Keratinocyte (primary cell): Measurements from ENCODE around the gene TRAPPC2L.

Experiments used
- CTCF ChIP-seq, 3 experiments: IDR thresholded peaks in 1 of 3; conservative IDR thresholded peaks in 1 of 3; optimal IDR thresholded peaks in 1 of 3; 2 replicates in 2 of 3; 3 replicates in 1 of 3; pipeline versions ENCODE3 to v1.5.1; 2011; ENCODE audit warnings: low read length in 3 of 3, mild to moderate bottlenecking in 3 of 3, moderate library complexity in 2 of 3, control low read depth in 1 of 3, inconsistent platforms in 1 of 3; ENCODE audit not compliant: insufficient read depth in 2 of 3; ENCODE audit errors: extremely low read depth in 1 of 3
- EZH2 ChIP-seq: IDR thresholded peaks from one replicate; pipeline ENCODE4 v1.6.1; 2012; ENCODE audit warnings: inconsistent platforms, mild to moderate bottlenecking, low read length, moderate library complexity

GRCh38 chr16:88903267-88903666 lies 46.3 kb downstream of the TRAPPC2L start:
- TF ChIP-seq CTCF (optimal IDR thresholded peaks at IDR 0.05 in 1 of 3, IDR thresholded peaks at IDR 0.05 in 1 of 3, conservative IDR thresholded peaks at IDR 0.05 in 1 of 3; ENCODE audit: extremely low read depth in 1 of 3, insufficient read depth in 2 of 3, low read length in 3 of 3) (no peak), EZH2 (no peak)
